Colonic mucosa (tissue), 4 donors: ENCODE results near the gene ARHGAP5. TPM values are rescaled to one million over a fixed set of nuclear protein-coding genes. Genes with fewer than 3 reads are reported as not detected.
"Not testable (repeated sequence)": the region's sequence is repeated elsewhere in the genome, so short reads cannot be mapped to it uniquely, and the experiment has no call there.

ENCODE experiments used
- DNase-seq: peaks from one replicate; pipeline ENCODE4 v3.0.0-alpha.2; 2020
- H3K27ac ChIP-seq: fragments of 200-600 bp; one replicate; pipeline ENCODE4 v1.8.0; 2021
- H3K27me3 ChIP-seq: fragments of 200-600 bp; one replicate; pipeline ENCODE4 v1.8.0; 2021
- H3K36me3 ChIP-seq: fragments of 200-600 bp; one replicate; pipeline ENCODE4 v1.8.0; 2021
- H3K4me1 ChIP-seq: fragments of 200-600 bp; one replicate; pipeline ENCODE4 v1.8.0; 2021; ENCODE audit warnings: mild to moderate bottlenecking
- H3K4me3 ChIP-seq: fragments of 200-600 bp; one replicate; pipeline ENCODE4 v1.8.0; 2021
- H3K9ac ChIP-seq, 2 donors: one replicate each; pipeline ENCODE4 v1.7.0; 2013; ENCODE audit warnings: control low read depth in 2 of 2, low read depth in 2 of 2, low read length in 2 of 2
- H3K9me3 ChIP-seq: fragments of 200-600 bp; one replicate; pipeline ENCODE4 v1.8.0; 2021
- intact Hi-C: fragments of 100-400 bp; cut with DNase I; formaldehyde crosslinking; loops from one replicate; pipeline ENCODE4 v1.14.1; 2022
- total RNA-seq, 2 donors: library from RNA; stranded (reverse); fragmentation: NEBNext Ultra II Directional in 1 of 2; extraction: Animal tissue kit (Norgen Biotek cat#: 25700) in 1 of 2; gene quantifications; one replicate each; pipeline ENCODE4 v1.2.1, GENCODE V29; 2021
- TF ChIP-seq, protein P1 (sequence below): fragments of 200-600 bp; IDR thresholded peaks from one replicate; pipeline ENCODE4 v1.8.0; 2022; ENCODE audit warnings: antibody characterized with exemption, mild to moderate bottlenecking
- donor health status: healthy.
- donor health status: DM: no; HTN: no; CAD: no.
- donor health status: DM: no; HTN: no; CAD: no.

Gene ARHGAP5
- total RNA-seq, 2 donors from 2014 or later, result 77.8 to 140 TPM

- Histone ChIP-seq H3K4me3 (no peak overlapping the region), H3K9me3 (no peaks in the 10 kb centered on the region), H3K36me3 (no peaks in the 10 kb centered on the region), H3K27ac (no peak overlapping the region), H3K4me1 (no peaks in the 10 kb centered on the region), H3K9ac (no peak overlapping the region), H3K27me3 (no peaks in the 10 kb centered on the region)
- DNase-seq, result no peak
- TF ChIP-seq, protein P1, sequence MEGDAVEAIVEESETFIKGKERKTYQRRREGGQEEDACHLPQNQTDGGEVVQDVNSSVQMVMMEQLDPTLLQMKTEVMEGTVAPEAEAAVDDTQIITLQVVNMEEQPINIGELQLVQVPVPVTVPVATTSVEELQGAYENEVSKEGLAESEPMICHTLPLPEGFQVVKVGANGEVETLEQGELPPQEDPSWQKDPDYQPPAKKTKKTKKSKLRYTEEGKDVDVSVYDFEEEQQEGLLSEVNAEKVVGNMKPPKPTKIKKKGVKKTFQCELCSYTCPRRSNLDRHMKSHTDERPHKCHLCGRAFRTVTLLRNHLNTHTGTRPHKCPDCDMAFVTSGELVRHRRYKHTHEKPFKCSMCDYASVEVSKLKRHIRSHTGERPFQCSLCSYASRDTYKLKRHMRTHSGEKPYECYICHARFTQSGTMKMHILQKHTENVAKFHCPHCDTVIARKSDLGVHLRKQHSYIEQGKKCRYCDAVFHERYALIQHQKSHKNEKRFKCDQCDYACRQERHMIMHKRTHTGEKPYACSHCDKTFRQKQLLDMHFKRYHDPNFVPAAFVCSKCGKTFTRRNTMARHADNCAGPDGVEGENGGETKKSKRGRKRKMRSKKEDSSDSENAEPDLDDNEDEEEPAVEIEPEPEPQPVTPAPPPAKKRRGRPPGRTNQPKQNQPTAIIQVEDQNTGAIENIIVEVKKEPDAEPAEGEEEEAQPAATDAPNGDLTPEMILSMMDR, result no peak
- intact Hi-C loops, result no loop called here
Observed at GRCh38 chr14:32128703-32129102, 51.6 kb downstream of the ARHGAP5 start.

DNA sequence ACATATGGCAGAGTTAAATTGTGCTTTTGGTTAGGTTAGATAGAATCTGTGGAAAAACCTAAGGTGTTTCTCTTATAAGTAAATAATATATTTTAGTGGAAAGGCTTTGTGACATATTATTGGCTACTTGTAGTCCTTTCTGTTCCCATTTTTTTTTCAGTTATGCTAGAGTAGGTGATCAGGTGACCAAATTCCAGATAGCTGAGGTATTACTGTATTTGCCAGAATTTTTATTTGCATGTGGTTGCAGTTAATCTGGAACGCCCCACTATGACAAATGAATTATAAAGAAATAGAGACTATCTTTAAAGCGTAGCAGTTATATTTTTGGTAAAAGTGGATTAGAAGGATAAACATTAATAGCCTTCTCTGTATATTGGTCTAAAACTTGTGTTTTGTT, 52.0 kb downstream of the ARHGAP5 start:
- no peaks in the 10 kb centered on the region for H3K4me1 ChIP-seq
- intact Hi-C loops, result no loop called here
- no peak for DNase-seq
- no peak overlapping the region for H3K27ac ChIP-seq
- no peaks in the 10 kb centered on the region for H3K36me3 ChIP-seq
- H3K9ac ChIP-seq, result no peak overlapping the region
- H3K27me3 ChIP-seq, result no peaks in the 10 kb centered on the region
- no peak overlapping the region for H3K4me3 ChIP-seq
- H3K9me3 ChIP-seq, result no peaks in the 10 kb centered on the region
- TF ChIP-seq, protein P1, result no peak

- DNase-seq, result not testable (repeated sequence)
Observed at GRCh38 chr14:32131689-32132088, 54.6 kb downstream of the ARHGAP5 start.

GRCh38 chr14:32134448-32135097, 57.5 kb downstream of the ARHGAP5 start:
- H3K9me3 ChIP-seq, result no peaks in the 10 kb centered on the region
- no peaks in the 10 kb centered on the region for H3K4me1 ChIP-seq
- TF ChIP-seq, protein P1, result no peak
- intact Hi-C loops, result no loop called here
- no peak overlapping the region for H3K27ac ChIP-seq
- H3K4me3 ChIP-seq, result no peak overlapping the region
- H3K27me3 ChIP-seq, result no peaks in the 10 kb centered on the region
- no peak overlapping the region for H3K9ac ChIP-seq
- DNase-seq, result no peak
- H3K36me3 ChIP-seq, result no peaks in the 10 kb centered on the region

More at GRCh38 chr14:32131689-32132088, 54.6 kb downstream of the ARHGAP5 start:
- H3K4me1 ChIP-seq, H3K9ac ChIP-seq, H3K36me3 ChIP-seq, H3K27ac ChIP-seq, H3K4me3 ChIP-seq, H3K9me3 ChIP-seq, H3K27me3 ChIP-seq, intact Hi-C loops: not testable (repeated sequence)

GRCh38 chr14:32136027-32136825, 59.1 kb downstream of the ARHGAP5 start:
- Histone ChIP-seq H3K27me3 (no peaks in the 10 kb centered on the region), H3K36me3 (no peaks in the 10 kb centered on the region), H3K4me3 (no peak overlapping the region), H3K4me1 (no peaks in the 10 kb centered on the region), H3K9me3 (no peaks in the 10 kb centered on the region), H3K27ac (no peak overlapping the region), H3K9ac (no peak overlapping the region)
- intact Hi-C loops, result no loop called here
- TF ChIP-seq, protein P1, result no peak
- DNase-seq, result no peak

- H3K27me3 ChIP-seq, result no peaks in the 10 kb centered on the region
- intact Hi-C loops, result no loop called here
Observed at GRCh38 chr14:32137313-32137712, 60.2 kb downstream of the ARHGAP5 start.

More at GRCh38 chr14:32137313-32137712, 60.2 kb downstream of the ARHGAP5 start:
- TF ChIP-seq, protein P1, result no peak
- no peak for DNase-seq
- Histone ChIP-seq H3K9me3 (no peaks in the 10 kb centered on the region), H3K4me1 (no peaks in the 10 kb centered on the region), H3K4me3 (no peak overlapping the region), H3K27ac (no peak overlapping the region), H3K9ac (no peak overlapping the region), H3K36me3 (no peaks in the 10 kb centered on the region)
